ENCODE data around the gene LRP3.
"Not testable (repeated sequence)": the region's sequence is repeated elsewhere in the genome, so short reads cannot be mapped to it uniquely, and the experiment has no call there.

LRP3 gene

GRCh38 chr19:33202546-33203507 lies 8.7 kb downstream of the LRP3 start:
- no peak for DNase-seq (ENCODE audit: low read depth)

GRCh38 chr19:33203529-33203928 lies 9.4 kb downstream of the LRP3 start:
- DNase-seq (ENCODE audit: low read depth) = no peak

GRCh38 chr19:33204136-33204973 lies 10.2 kb downstream of the LRP3 start:
- no peak for DNase-seq (ENCODE audit: low read depth)

- DNase-seq (ENCODE audit: low read depth) = no peak
These were observed 11.0 kb downstream of the LRP3 start for GRCh38 chr19:33205110-33205509.

GRCh38 chr19:33205531-33206260 lies 11.6 kb downstream of the LRP3 start:
- no peak for DNase-seq (ENCODE audit: low read depth)

- DNase-seq (ENCODE audit: low read depth) = no peak
These were observed 12.3 kb downstream of the LRP3 start for GRCh38 chr19:33206261-33207039.

GRCh38 chr19:33207040-33207620 lies 13.0 kb downstream of the LRP3 start:
- no peak for DNase-seq (ENCODE audit: low read depth)

GRCh38 chr19:33207903-33208302 lies 13.8 kb downstream of the LRP3 start:
- DNase-seq (ENCODE audit: low read depth) = no peak

- DNase-seq (ENCODE audit: low read depth) = no peak
These were observed 14.3 kb downstream of the LRP3 start for GRCh38 chr19:33208371-33208895.

- no peak for DNase-seq (ENCODE audit: low read depth)
These were observed 15.0 kb downstream of the LRP3 start for GRCh38 chr19:33208904-33209849.

GRCh38 chr19:33209850-33210230 lies 15.7 kb downstream of the LRP3 start:
- not testable (repeated sequence) for DNase-seq (ENCODE audit: low read depth)

GRCh38 chr19:33210266-33210940 lies 16.3 kb downstream of the LRP3 start:
- DNase-seq (ENCODE audit: low read depth) = no peak

GRCh38 chr19:33211794-33212435 lies 17.8 kb downstream of the LRP3 start:
- DNase-seq (ENCODE audit: low read depth) = no peak

GRCh38 chr19:33212436-33213172 lies 18.5 kb downstream of the LRP3 start:
- DNase-seq (ENCODE audit: low read depth) = no peak

- DNase-seq (ENCODE audit: low read depth) = no peak
These were observed 20.5 kb downstream of the LRP3 start for GRCh38 chr19:33214596-33214995.

- no peak for DNase-seq (ENCODE audit: low read depth)
These were observed 21.5 kb downstream of the LRP3 start for GRCh38 chr19:33215438-33216197.

- DNase-seq (ENCODE audit: low read depth) = no peak
These were observed 22.2 kb downstream of the LRP3 start for GRCh38 chr19:33216198-33216830.
